HepG2 (cell line): ENCODE data around the gene EEF1A2. TPM values are rescaled to one million over a fixed set of nuclear protein-coding genes. Genes with fewer than 3 reads are reported as not detected.

Experiments
- HOMEZ ChIP-seq: IDR thresholded peaks from 2 replicates; pipeline ENCODE4 v1.6.1; 2016; ENCODE audit warnings: low read depth
- LCORL ChIP-seq, 2 experiments: fragments of 450-650 bp in 1 of 2; sonication (generic) in 1 of 2; formaldehyde crosslinking in 1 of 2; IDR thresholded peaks; 2 replicates each; pipeline versions ENCODE4 v1.5.0 to v1.6.1; 2017 to 2020; ENCODE audit warnings: antibody characterized with exemption in 1 of 2, missing genetic modification reagents in 1 of 2
- PAWR ChIP-seq: sonication (generic); formaldehyde crosslinking; IDR thresholded peaks from 2 replicates; pipeline ENCODE4 v1.4.0; 2020; ENCODE audit warnings: missing genetic modification reagents, mild to moderate bottlenecking, borderline replicate concordance
- SALL2 ChIP-seq: sonication (generic); formaldehyde crosslinking; IDR thresholded peaks from 2 replicates; pipeline ENCODE4 v1.8.1; 2023; ENCODE audit warnings: mild to moderate bottlenecking, missing genetic modification reagents, inconsistent platforms
- TAF1 ChIP-seq: sonication (generic); formaldehyde crosslinking; IDR thresholded peaks from 2 replicates; pipeline ENCODE4 v1.4.0; 2020; ENCODE audit warnings: missing genetic modification reagents
- ZBTB37 ChIP-seq: sonication (generic); formaldehyde crosslinking; IDR thresholded peaks from 2 replicates; pipeline ENCODE4 v1.4.0; 2020; ENCODE audit warnings: mild to moderate bottlenecking, missing genetic modification reagents
- ZNF569 ChIP-seq: sonication (generic); formaldehyde crosslinking; IDR thresholded peaks from 2 replicates; pipeline ENCODE4 v1.5.0; 2020; ENCODE audit warnings: mild to moderate bottlenecking, missing genetic modification reagents, moderate library complexity, borderline replicate concordance
- ZNF704 ChIP-seq: sonication (generic); formaldehyde crosslinking; IDR thresholded peaks from 2 replicates; pipeline ENCODE4 v1.8.1; 2023; ENCODE audit warnings: mild to moderate bottlenecking, inconsistent platforms, moderate library complexity, missing genetic modification reagents, borderline replicate concordance
- polyA plus RNA-seq, 8 experiments: library from polyadenylated mRNA; depleted of rRNA in 3 of 8; stranded (reverse) in 7 of 8; unstranded in 1 of 8; fragments of >200 nt; fragmentation: Illumina TruSeq in 4 of 8; extraction: Trizol in 4 of 8; gene quantifications; 2 replicates each; pipeline versions ENCODE4 v1.2.1 to v1.2.3, GENCODE V29; 2011 to 2016; ENCODE audit warnings: low read depth in 4 of 8, missing spikeins in 1 of 8, mixed read lengths in 1 of 8; ENCODE audit not compliant: insufficient read depth in 1 of 8
- total RNA-seq, 5 experiments: library from RNA; depleted of rRNA; stranded (reverse); fragments of >200 nt; fragmentation: Illumina TruSeq; extraction: Trizol; gene quantifications; 2 replicates each; pipeline ENCODE4 v1.2.3, GENCODE V29; 2016; ENCODE audit warnings: low read depth in 1 of 5

EEF1A2 gene
- total and polyA plus RNA-seq, 2 of the 13 experiments (the other 11 are each of a cell fraction or from before 2014, with no cell fraction given): 0.44 to 0.87 TPM

- TF ChIP-seq ZNF704 (CRISPR knock-in tag): 0 out of 2 replicates have a peak, but pooled peaks have one; percentile 40
- TF ChIP-seq TAF1: peak; percentile 31; the same call in 1 of the 2 replicates
- no peak for TF ChIP-seq PAWR (CRISPR knock-in tag)
- TF ChIP-seq ZNF569 (CRISPR knock-in tag): no peak
- TF ChIP-seq ZBTB37 (CRISPR knock-in tag): no peak
- no peak for TF ChIP-seq LCORL (IDR thresholded peaks at IDR 0.05)
- 0 out of 2 replicates have a peak, but pooled peaks have one; percentile 23 for TF ChIP-seq LCORL (CRISPR knock-in tag; IDR thresholded peaks at IDR 0.05)
- no peak for TF ChIP-seq HOMEZ (CRISPR knock-in tag)
- TF ChIP-seq SALL2 (CRISPR knock-in tag): 0 out of 2 replicates have a peak, but pooled peaks have one; percentile 57
These were observed 21.0 kb upstream of the EEF1A2 start (continued) for GRCh38 chr20:63519668-63520503.
